Smooth muscle cell (in vitro differentiated cells): ENCODE measurements around the gene MTMR11. TPM values are rescaled to one million over a fixed set of nuclear protein-coding genes. Genes with fewer than 3 reads are reported as not detected.

ENCODE experiments used
- DNase-seq: peaks from one replicate; lab custom pipeline; 2025; ENCODE audit not compliant: unreplicated experiment; lab: John Stamatoyannopoulos, UW
- H2AFZ ChIP-seq: fragments of 200-600 bp; sonication (generic); 2 replicates; pipeline ENCODE4 v1.6.0; 2016; ENCODE audit warnings: antibody characterized with exemption, low read depth, mild to moderate bottlenecking
- H3F3A ChIP-seq: fragments of 200-600 bp; sonication (generic); 2 replicates; pipeline ENCODE4 v1.6.0; 2017; ENCODE audit warnings: antibody characterized with exemption, low read depth
- H3K27ac ChIP-seq: fragments of 200-600 bp; sonication (generic); 2 replicates; pipeline ENCODE4 v1.5.1; 2016; ENCODE audit warnings: low read depth, mild to moderate bottlenecking
- H3K27me3 ChIP-seq: fragments of 200-600 bp; sonication (generic); 2 replicates; pipeline ENCODE4 v1.6.1; 2016; ENCODE audit warnings: low read depth, mild to moderate bottlenecking
- H3K36me3 ChIP-seq: fragments of 200-600 bp; sonication (generic); 2 replicates; pipeline ENCODE4 v1.5.1; 2016; ENCODE audit warnings: low read depth
- H3K4me1 ChIP-seq: fragments of 200-600 bp; sonication (generic); 2 replicates; pipeline ENCODE4 v1.5.1; 2016; ENCODE audit warnings: low read depth
- H3K4me2 ChIP-seq: fragments of 200-600 bp; sonication (generic); 2 replicates; pipeline ENCODE4 v1.6.0; 2016; ENCODE audit warnings: mild to moderate bottlenecking
- H3K4me3 ChIP-seq: fragments of 200-600 bp; sonication (generic); 2 replicates; pipeline ENCODE4 v1.5.1; 2016; ENCODE audit warnings: mild to moderate bottlenecking
- H3K79me2 ChIP-seq: fragments of 200-600 bp; sonication (generic); 2 replicates; pipeline ENCODE4 v1.6.0; 2016; ENCODE audit warnings: low read depth, mild to moderate bottlenecking
- H3K9ac ChIP-seq: fragments of 200-600 bp; sonication (generic); 2 replicates; pipeline ENCODE4 v1.6.0; 2016; ENCODE audit warnings: low read depth
- H3K9me3 ChIP-seq: fragments of 200-600 bp; sonication (generic); replicated peaks from 2 replicates; pipeline ENCODE4 v1.5.1; 2016; ENCODE audit warnings: low read depth
- H4K20me1 ChIP-seq: fragments of 200-600 bp; sonication (generic); 2 replicates; pipeline ENCODE4 v1.6.0; 2016; ENCODE audit warnings: low read depth
- WGBS: methylation state at CpG from one replicate; pipeline ENCODE4 v1.1.7; 2016; ENCODE audit warnings: low lambda C conversion rate; 5-methylcytosine and 5-hydroxymethylcytosine counted together
- polyA plus RNA-seq: library from polyadenylated mRNA; unstranded; fragments of >200 nt; fragmentation: Nextera tagmentation; extraction: Ambion mirVana; gene quantifications from 2 replicates; pipeline ENCODE4 v1.2.1, GENCODE V29; 2016
- total RNA-seq: library from RNA; depleted of rRNA; stranded (reverse); fragments of >200 nt; gene quantifications from 2 replicates; pipeline ENCODE4 v1.2.3, GENCODE V29; 2014
- TF ChIP-seq, protein P1 (sequence below): fragments of 200-600 bp; sonication (generic); IDR thresholded peaks from 2 replicates; pipeline ENCODE4 v1.5.1; 2017; ENCODE audit warnings: borderline replicate concordance, mild to moderate bottlenecking, antibody characterized with exemption; ENCODE audit not compliant: insufficient read depth, poor library complexity, severe bottlenecking

Gene MTMR11
- total and polyA plus RNA-seq, 2 experiments from 2014 or later: 17.2 to 19.4 TPM

DNA sequence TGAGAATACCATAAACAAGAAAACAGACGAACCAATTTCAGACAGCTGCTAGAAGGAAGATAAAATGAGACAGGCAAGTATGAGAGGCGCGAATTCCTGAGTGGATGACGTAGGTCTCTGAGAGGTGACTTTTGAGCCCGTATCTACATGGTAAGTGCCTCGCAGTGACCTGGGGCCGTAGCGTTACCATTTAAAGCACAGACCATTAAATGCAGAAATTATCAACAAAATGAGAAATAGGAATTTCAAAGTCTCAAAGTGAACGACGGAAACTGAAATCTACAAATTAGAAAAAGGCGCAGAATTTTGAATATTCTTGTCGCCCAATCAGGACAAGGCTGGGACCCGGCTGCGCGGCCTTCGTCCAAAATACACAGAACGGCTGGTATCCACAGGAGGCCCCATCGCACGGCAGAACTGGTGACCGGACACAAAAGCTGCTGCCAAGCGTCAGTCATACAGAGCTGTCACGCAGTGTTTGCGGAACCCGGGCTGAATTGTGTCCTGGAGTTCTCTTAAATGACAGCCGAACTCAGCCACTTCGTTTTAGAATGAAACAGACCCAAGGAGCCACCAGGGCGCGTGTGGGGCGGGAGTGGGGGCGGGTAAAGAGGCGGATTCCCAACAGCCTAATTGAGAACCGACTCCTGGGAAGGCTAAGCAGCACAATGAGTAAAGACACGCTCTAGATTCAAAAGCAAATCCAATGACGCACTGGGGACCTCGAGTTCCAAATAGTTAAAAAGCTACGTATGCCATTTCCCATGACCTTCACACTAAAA is 51.1 kb downstream of the MTMR11 start:
- Histone ChIP-seq H3K27me3 (no peaks in the 10 kb centered on the region), H2AFZ (no peak overlapping the region), H3K9ac (peak overlapping the region; percentile 92), H4K20me1 (peaks cover 18% of the 10 kb centered on the region), H3F3A (peaks cover 11% of the 10 kb centered on the region), H3K79me2 (peaks cover 27% of the 10 kb centered on the region), H3K4me2 (peak overlapping the region; percentile 97), H3K4me1 (peaks cover 19% of the 10 kb centered on the region), H3K27ac (peak overlapping the region; percentile 98), H3K36me3 (no peaks in the 10 kb centered on the region), H3K4me3 (peak overlapping the region; percentile 64), H3K9me3 (no peaks in the 10 kb centered on the region)
- under 1% methylated on average over 36 of the region's 36 CpGs for WGBS
- DNase-seq: peak; percentile 45
- TF ChIP-seq, protein P1, sequence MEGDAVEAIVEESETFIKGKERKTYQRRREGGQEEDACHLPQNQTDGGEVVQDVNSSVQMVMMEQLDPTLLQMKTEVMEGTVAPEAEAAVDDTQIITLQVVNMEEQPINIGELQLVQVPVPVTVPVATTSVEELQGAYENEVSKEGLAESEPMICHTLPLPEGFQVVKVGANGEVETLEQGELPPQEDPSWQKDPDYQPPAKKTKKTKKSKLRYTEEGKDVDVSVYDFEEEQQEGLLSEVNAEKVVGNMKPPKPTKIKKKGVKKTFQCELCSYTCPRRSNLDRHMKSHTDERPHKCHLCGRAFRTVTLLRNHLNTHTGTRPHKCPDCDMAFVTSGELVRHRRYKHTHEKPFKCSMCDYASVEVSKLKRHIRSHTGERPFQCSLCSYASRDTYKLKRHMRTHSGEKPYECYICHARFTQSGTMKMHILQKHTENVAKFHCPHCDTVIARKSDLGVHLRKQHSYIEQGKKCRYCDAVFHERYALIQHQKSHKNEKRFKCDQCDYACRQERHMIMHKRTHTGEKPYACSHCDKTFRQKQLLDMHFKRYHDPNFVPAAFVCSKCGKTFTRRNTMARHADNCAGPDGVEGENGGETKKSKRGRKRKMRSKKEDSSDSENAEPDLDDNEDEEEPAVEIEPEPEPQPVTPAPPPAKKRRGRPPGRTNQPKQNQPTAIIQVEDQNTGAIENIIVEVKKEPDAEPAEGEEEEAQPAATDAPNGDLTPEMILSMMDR: no peak

DNA sequence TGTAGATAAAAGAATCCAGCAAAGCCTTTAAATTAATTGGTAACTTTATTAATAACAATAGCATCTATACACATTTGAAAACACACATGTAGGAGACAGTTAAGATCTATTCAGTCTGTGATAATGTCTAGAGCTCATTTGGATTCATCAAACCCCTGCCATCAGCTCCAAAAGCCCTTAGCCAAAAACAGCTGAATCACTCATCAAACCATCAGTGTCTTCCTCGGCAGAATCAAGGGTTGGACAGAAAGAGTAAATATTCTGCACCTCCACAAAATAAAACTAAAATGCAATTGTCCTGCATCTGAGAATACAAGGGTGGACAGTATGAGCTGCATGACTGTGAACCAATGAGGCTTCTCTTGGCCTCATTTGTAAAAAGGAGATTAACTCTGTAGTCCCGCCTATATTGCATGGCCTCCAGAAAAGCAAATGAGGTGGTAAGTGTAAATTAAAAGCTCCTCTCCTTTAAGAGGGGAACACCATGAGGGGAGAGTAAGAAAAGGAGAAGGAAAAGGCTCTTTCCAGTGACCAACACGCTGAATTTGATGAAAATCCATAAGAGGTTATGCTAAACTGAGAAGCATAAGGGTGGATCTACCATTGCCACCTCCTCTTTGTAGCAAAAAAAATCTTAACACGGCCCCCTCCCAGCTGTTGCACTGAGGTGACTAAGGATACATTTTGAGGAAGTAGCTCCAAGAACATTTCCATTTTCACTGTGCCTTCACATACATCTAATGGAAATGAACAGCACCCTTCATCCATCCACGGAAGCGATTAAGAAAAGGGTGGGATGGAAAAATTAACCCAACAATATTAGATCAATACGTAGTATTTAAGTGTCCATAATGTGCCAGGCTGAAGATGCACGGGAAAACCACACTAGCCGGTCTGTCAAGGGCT is 52.0 kb downstream of the MTMR11 start:
- Histone ChIP-seq H3K9ac (peak overlapping the region; percentile 92), H3K4me3 (peak overlapping the region; percentile 64), H3F3A (peaks cover 11% of the 10 kb centered on the region), H3K27ac (peak overlapping the region; percentile 98), H4K20me1 (peaks cover 18% of the 10 kb centered on the region), H3K27me3 (no peaks in the 10 kb centered on the region), H3K36me3 (no peaks in the 10 kb centered on the region), H3K79me2 (peaks cover 27% of the 10 kb centered on the region), H2AFZ (no peak overlapping the region), H3K4me1 (peaks cover 19% of the 10 kb centered on the region), H3K9me3 (no peaks in the 10 kb centered on the region), H3K4me2 (peak overlapping the region; percentile 97)
- DNase-seq: no peak
- TF ChIP-seq, protein P1: no peak
- 14% methylated on average over 9 of the region's 9 CpGs for WGBS

DNA sequence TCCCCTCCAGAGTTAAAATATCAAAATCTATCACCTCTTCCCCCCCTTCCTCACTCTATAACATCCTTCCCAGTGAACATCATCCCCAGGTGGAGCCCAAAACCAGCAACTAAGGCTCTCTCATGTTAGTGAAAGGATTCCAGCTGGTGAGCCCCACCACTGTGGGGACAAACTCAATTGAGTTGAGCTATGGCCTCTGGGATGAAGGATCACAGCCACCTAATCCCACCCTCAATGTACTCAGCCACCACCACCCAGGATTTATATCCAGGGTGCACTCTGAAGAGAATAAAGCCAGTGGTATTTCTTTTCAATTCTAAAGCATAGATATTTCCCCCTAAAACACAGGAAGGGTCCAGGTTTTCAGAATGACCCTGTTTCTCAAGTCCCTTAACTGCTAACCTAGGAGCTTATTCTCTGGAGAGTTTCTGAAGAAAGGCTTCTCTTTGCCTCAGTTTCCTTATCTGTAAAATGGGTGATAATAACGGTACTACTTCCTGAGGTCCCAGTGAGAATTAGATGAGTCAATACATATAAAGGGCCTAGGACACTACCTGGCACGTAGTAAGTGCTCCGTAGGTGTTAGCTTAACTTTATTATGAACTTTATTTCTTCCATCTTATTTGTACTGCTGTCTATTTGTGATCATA is 53.0 kb downstream of the MTMR11 start:
- H3K27me3 ChIP-seq: no peaks in the 10 kb centered on the region
- no peak overlapping the region for H3K9ac ChIP-seq
- no peaks in the 10 kb centered on the region for H3K36me3 ChIP-seq
- peak overlapping the region; percentile 98 for H3K27ac ChIP-seq
- H3K9me3 ChIP-seq: no peaks in the 10 kb centered on the region
- peaks cover 27% of the 10 kb centered on the region for H3K79me2 ChIP-seq
- 93% methylated on average over 3 of the region's 3 CpGs for WGBS
- no peak for DNase-seq
- no peak overlapping the region for H2AFZ ChIP-seq
- TF ChIP-seq, protein P1: no peak
- peak overlapping the region; percentile 97 for H3K4me2 ChIP-seq
- H3K4me3 ChIP-seq: peak overlapping the region; percentile 64
- peaks cover 18% of the 10 kb centered on the region for H4K20me1 ChIP-seq
- H3K4me1 ChIP-seq: peaks cover 14% of the 10 kb centered on the region
- peaks cover 7% of the 10 kb centered on the region for H3F3A ChIP-seq
